Ovary (tissue), 3 donors: Measurements from ENCODE around the gene CDKAL1.

ENCODE experiments used
- POLR2A ChIP-seq: fragments of 450-650 bp; IDR thresholded peaks from one replicate; pipeline ENCODE4 v1.6.1; 2017; ENCODE audit warnings: antibody characterized with exemption, mild to moderate bottlenecking, moderate library complexity
- TF ChIP-seq, protein P1 (sequence below), 3 donors: fragments of 450-650 bp in 2 of 3; fragments of 200-600 bp in 1 of 3; IDR thresholded peaks; one replicate each; pipeline versions ENCODE4 v1.5.1 to v1.8.0; 2016 to 2022; ENCODE audit warnings: antibody characterized with exemption in 3 of 3, mild to moderate bottlenecking in 1 of 3
- donor health status: DM: no; HTN: no; CAD: no.

DNA sequence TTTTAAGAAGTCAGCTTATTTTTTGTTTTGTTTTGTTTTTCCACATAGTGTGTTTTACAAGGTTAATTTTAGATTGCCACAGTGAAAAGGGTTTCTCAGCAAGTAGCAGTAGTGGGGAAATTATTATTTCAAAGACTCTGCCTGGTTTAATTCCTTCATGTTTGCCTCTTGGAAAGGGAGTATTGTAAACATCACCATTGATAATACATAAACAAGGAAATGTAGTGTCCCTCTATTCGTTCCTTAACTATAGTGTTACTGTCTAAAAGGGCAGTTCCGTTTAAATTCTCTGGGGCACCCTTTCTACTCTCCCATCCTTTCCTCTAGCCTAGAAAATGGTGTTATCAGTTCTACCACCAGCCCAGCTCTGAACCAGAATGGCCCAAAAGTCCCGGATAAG, 668.3 kb downstream of the CDKAL1 start:
- TF ChIP-seq, protein P1, sequence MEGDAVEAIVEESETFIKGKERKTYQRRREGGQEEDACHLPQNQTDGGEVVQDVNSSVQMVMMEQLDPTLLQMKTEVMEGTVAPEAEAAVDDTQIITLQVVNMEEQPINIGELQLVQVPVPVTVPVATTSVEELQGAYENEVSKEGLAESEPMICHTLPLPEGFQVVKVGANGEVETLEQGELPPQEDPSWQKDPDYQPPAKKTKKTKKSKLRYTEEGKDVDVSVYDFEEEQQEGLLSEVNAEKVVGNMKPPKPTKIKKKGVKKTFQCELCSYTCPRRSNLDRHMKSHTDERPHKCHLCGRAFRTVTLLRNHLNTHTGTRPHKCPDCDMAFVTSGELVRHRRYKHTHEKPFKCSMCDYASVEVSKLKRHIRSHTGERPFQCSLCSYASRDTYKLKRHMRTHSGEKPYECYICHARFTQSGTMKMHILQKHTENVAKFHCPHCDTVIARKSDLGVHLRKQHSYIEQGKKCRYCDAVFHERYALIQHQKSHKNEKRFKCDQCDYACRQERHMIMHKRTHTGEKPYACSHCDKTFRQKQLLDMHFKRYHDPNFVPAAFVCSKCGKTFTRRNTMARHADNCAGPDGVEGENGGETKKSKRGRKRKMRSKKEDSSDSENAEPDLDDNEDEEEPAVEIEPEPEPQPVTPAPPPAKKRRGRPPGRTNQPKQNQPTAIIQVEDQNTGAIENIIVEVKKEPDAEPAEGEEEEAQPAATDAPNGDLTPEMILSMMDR (IDR thresholded peaks at IDR 0.05), result no peak
- no peak for TF ChIP-seq POLR2A
